H1 (cell line): ENCODE measurements around the gene NHP2. TPM values are rescaled to one million over a fixed set of nuclear protein-coding genes. Genes with fewer than 3 reads are reported as not detected.
A peak's percentile ranks its signal among the peaks of the same experiment; 100 is the strongest.

Experiments
- CTCF ChIA-PET: fragments of 300-600 bp; sonication (Branson Sonifier 250); formaldehyde crosslinking; loops from one replicate; lab custom pipeline; 2021; ENCODE audit not compliant: partially characterized antibody; lab: Charles Lee
- POLR2A ChIA-PET: fragments of 300-600 bp; sonication (Branson Sonifier 250); formaldehyde crosslinking; loops from one replicate; lab custom pipeline; 2021; ENCODE audit warnings: inconsistent platforms; ENCODE audit not compliant: partially characterized antibody; lab: Charles Lee
- DNase-seq, 2 experiments: peaks; one replicate each; pipeline versions ENCODE4 v3.0.0 to v3.0.0-alpha.2; 2010 to 2022; ENCODE audit warnings: low spot score in 2 of 2, low read depth in 1 of 2, mixed read lengths in 1 of 2
- FAIRE-seq: peaks from 2 replicates; lab custom pipeline; 2011; peaks lifted over from hg19 to GRCh38; lab: Jason Lieb, UNC
- H2AFZ ChIP-seq: 2 replicates; pipeline ENCODE4 v1.8.1; 2012; ENCODE audit warnings: low read length, inconsistent platforms
- H2AK5ac ChIP-seq: 2 replicates; pipeline ENCODE4 v1.6.1; 2013; ENCODE audit warnings: low read depth, low read length
- H2BK120ac ChIP-seq: replicated peaks from 2 replicates; pipeline ENCODE3; 2013; ENCODE audit warnings: low read depth, low read length, inconsistent platforms
- H2BK12ac ChIP-seq: 2 replicates; pipeline ENCODE4 v1.6.1; 2013; ENCODE audit warnings: low read depth, low read length
- H2BK15ac ChIP-seq: 2 replicates; pipeline ENCODE4 v1.6.1; 2013; ENCODE audit warnings: low read length
- H2BK20ac ChIP-seq: 2 replicates; pipeline ENCODE4 v1.6.1; 2013; ENCODE audit warnings: low read length
- H2BK5ac ChIP-seq: 2 replicates; pipeline ENCODE4 v1.6.1; 2013; ENCODE audit warnings: low read depth, low read length
- H3K14ac ChIP-seq: 2 replicates; pipeline ENCODE4 v1.6.1; 2013; ENCODE audit warnings: inconsistent platforms; ENCODE audit not compliant: insufficient read length
- H3K18ac ChIP-seq: 2 replicates; pipeline ENCODE4 v1.6.1; 2013; ENCODE audit warnings: low read length; ENCODE audit errors: extremely low read depth
- H3K23ac ChIP-seq: 2 replicates; pipeline ENCODE4 v1.6.1; 2013; ENCODE audit warnings: inconsistent platforms; ENCODE audit not compliant: insufficient read length
- H3K23me2 ChIP-seq: 2 replicates; pipeline ENCODE4 v1.6.1; 2013; ENCODE audit warnings: low read depth, low read length
- H3K27ac ChIP-seq: 2 replicates; pipeline ENCODE4 v1.6.1; 2011; ENCODE audit warnings: low read depth, low read length, inconsistent platforms
- H3K27me3 ChIP-seq, 4 experiments: replicated peaks in 1 of 4; 1 replicate in 1 of 4; 2 replicates in 3 of 4; pipeline versions ENCODE4 v1.6.1 to v1.8.1; 2011 to 2013; ENCODE audit warnings: low read length in 3 of 4, mild to moderate bottlenecking in 3 of 4, inconsistent platforms in 2 of 4, mixed read lengths in 2 of 4, moderate library complexity in 1 of 4; ENCODE audit not compliant: control insufficient read depth in 3 of 4, insufficient read depth in 3 of 4; ENCODE audit errors: extremely low read depth in 1 of 4
- H3K36me3 ChIP-seq, 4 experiments: 2 replicates each; pipeline versions ENCODE4 v1.6.1 to v1.8.1; 2011 to 2013; ENCODE audit warnings: mild to moderate bottlenecking in 4 of 4, low read length in 3 of 4, moderate library complexity in 2 of 4, control low read depth in 1 of 4, inconsistent platforms in 1 of 4; ENCODE audit not compliant: insufficient read depth in 4 of 4, control insufficient read depth in 2 of 4
- H3K4ac ChIP-seq: replicated peaks from 2 replicates; pipeline ENCODE3; 2013; ENCODE audit warnings: low read length, low read depth, mixed read lengths, inconsistent platforms; ENCODE audit not compliant: insufficient read length
- H3K4me1 ChIP-seq, 4 experiments: replicated peaks in 1 of 4; 1 replicate in 1 of 4; 2 replicates in 3 of 4; pipeline versions ENCODE4 v1.6.1 to v1.8.1; 2011 to 2013; ENCODE audit warnings: low read length in 3 of 4, inconsistent platforms in 2 of 4, mixed read lengths in 1 of 4; ENCODE audit not compliant: insufficient read depth in 4 of 4, control insufficient read depth in 3 of 4
- H3K4me2 ChIP-seq, 2 experiments: 2 replicates each; pipeline versions ENCODE4 v1.6.1 to v1.8.1; 2011 to 2013; ENCODE audit warnings: low read depth in 2 of 2, low read length in 2 of 2, control low read depth in 1 of 2, inconsistent platforms in 1 of 2, mild to moderate bottlenecking in 1 of 2; ENCODE audit not compliant: insufficient read depth in 1 of 2
- H3K4me3 ChIP-seq, 4 experiments: fragments of 200-600, 300-600 bp in 1 of 4; sonication (generic), shearing (Covaris generic), sonication (Bioruptor Twin) in 1 of 4; 2 replicates each; pipeline versions ENCODE4 v1.5.1 to v1.8.1; 2011 to 2016; ENCODE audit warnings: low read length in 4 of 4, low read depth in 3 of 4, control low read depth in 2 of 4, inconsistent platforms in 2 of 4, mild to moderate bottlenecking in 2 of 4, mixed read lengths in 1 of 4, moderate library complexity in 1 of 4; ENCODE audit not compliant: insufficient read depth in 2 of 4; ENCODE audit errors: extremely low read depth in 1 of 4
- H3K56ac ChIP-seq: replicated peaks from 2 replicates; pipeline ENCODE3; 2013; ENCODE audit warnings: low read depth, mild to moderate bottlenecking, mixed read lengths, low read length, inconsistent platforms; ENCODE audit not compliant: insufficient read length
- H3K79me1 ChIP-seq: 2 replicates; pipeline ENCODE4 v1.6.1; 2013; ENCODE audit warnings: low read depth, low read length, control low read depth
- H3K79me2 ChIP-seq, 2 experiments: 2 replicates each; pipeline versions ENCODE4 v1.6.1 to v1.8.1; 2012 to 2013; ENCODE audit warnings: low read length in 2 of 2, mild to moderate bottlenecking in 2 of 2, inconsistent platforms in 1 of 2; ENCODE audit not compliant: insufficient read depth in 2 of 2, control insufficient read depth in 1 of 2
- H3K9ac ChIP-seq, 4 experiments: replicated peaks in 1 of 4; 1 replicate in 1 of 4; 2 replicates in 3 of 4; pipeline versions ENCODE4 v1.6.1 to v1.8.1; 2011 to 2013; ENCODE audit warnings: low read depth in 3 of 4, low read length in 3 of 4, control low read depth in 2 of 4, mild to moderate bottlenecking in 2 of 4, moderate library complexity in 2 of 4, inconsistent platforms in 1 of 4; ENCODE audit errors: extremely low read depth in 1 of 4
- H3K9me3 ChIP-seq, 2 experiments: 2 replicates each; pipeline versions ENCODE4 v1.6.1 to v1.8.1; 2012 to 2013; ENCODE audit warnings: mild to moderate bottlenecking in 2 of 2, moderate library complexity in 2 of 2, control low read depth in 1 of 2, inconsistent platforms in 1 of 2, low read depth in 1 of 2, low read length in 1 of 2, mixed read lengths in 1 of 2; ENCODE audit not compliant: insufficient read depth in 2 of 2
- H4K20me1 ChIP-seq, 2 experiments: replicated peaks in 1 of 2; 2 replicates each; pipeline versions ENCODE3 to v1.8.1; 2011 to 2013; ENCODE audit warnings: inconsistent platforms in 2 of 2, low read length in 2 of 2, mild to moderate bottlenecking in 1 of 2; ENCODE audit not compliant: insufficient read depth in 2 of 2, control insufficient read depth in 1 of 2
- H4K5ac ChIP-seq: 2 replicates; pipeline ENCODE4 v1.6.1; 2013; ENCODE audit warnings: low read length, low read depth, mixed read lengths, inconsistent platforms; ENCODE audit not compliant: insufficient read length
- H4K8ac ChIP-seq: 2 replicates; pipeline ENCODE4 v1.8.0; 2013; ENCODE audit warnings: mild to moderate bottlenecking, moderate library complexity, low read length, inconsistent platforms; ENCODE audit not compliant: insufficient read depth; ENCODE audit errors: extremely low read depth
- H4K91ac ChIP-seq: replicated peaks from 2 replicates; pipeline ENCODE3; 2013; ENCODE audit warnings: low read length, mixed read lengths, inconsistent platforms; ENCODE audit not compliant: insufficient read length
- KDM4A ChIP-seq: IDR thresholded peaks from one replicate; pipeline ENCODE4 v1.7.1; 2012; ENCODE audit warnings: low read depth, mild to moderate bottlenecking, moderate library complexity, low read length, inconsistent platforms; ENCODE audit not compliant: severe bottlenecking
- POLR2AphosphoS5 ChIP-seq: IDR thresholded peaks from 2 replicates; pipeline ENCODE4 v1.6.1; 2011; ENCODE audit warnings: low read depth, low read length
- RAD21 ChIP-seq, 2 experiments: IDR thresholded peaks in 1 of 2; conservative IDR thresholded peaks in 1 of 2; 2 replicates each; pipeline ENCODE4 v1.6.1; 2011; ENCODE audit warnings: low read depth in 2 of 2, low read length in 2 of 2, improper control_type of control experiment in 1 of 2, inconsistent platforms in 1 of 2, mild to moderate bottlenecking in 1 of 2, moderate library complexity in 1 of 2
- SIN3A ChIP-seq, 2 experiments: IDR thresholded peaks in 1 of 2; conservative IDR thresholded peaks in 1 of 2; 2 replicates each; pipeline ENCODE4 v1.6.1; 2011 to 2012; ENCODE audit warnings: low read length in 2 of 2, improper control_type of control experiment in 1 of 2, low read depth in 1 of 2, mild to moderate bottlenecking in 1 of 2
- TCF12 ChIP-seq: IDR thresholded peaks from 2 replicates; pipeline ENCODE4 v1.6.1; 2011; ENCODE audit warnings: low read depth, mild to moderate bottlenecking, low read length
- WGBS, 2 experiments: shearing (Covaris generic) in 1 of 2; methylation state at CpG; one replicate each; pipeline versions ENCODE4 v1.1.6 to v1.1.7; 2013 to 2015; ENCODE audit warnings: low lambda C conversion rate in 2 of 2, mixed read lengths in 2 of 2, inconsistent platforms in 1 of 2, low coverage in 1 of 2, missing lambda C conversion rate in 1 of 2; ENCODE audit not compliant: insufficient replicate concordance in 2 of 2, insufficient coverage in 1 of 2, insufficient read length in 1 of 2; ENCODE audit errors: extremely low coverage in 1 of 2, missing lambda C conversion rate in 1 of 2; 5-methylcytosine and 5-hydroxymethylcytosine counted together
- polyA plus RNA-seq, 7 experiments: library from polyadenylated mRNA; depleted of rRNA in 3 of 7; stranded (reverse) in 5 of 7; unstranded in 2 of 7; fragments of >200 nt in 5 of 7; fragments of 200-250 nt in 2 of 7; gene quantifications; 1 replicate in 5 of 7; 2 replicates in 1 of 7; 4 replicates in 1 of 7; pipeline versions ENCODE4 v1.2.1 to v1.2.3, GENCODE V29; 2011 to 2013; ENCODE audit warnings: missing spikeins in 2 of 7, mixed read lengths in 2 of 7
- total RNA-seq: library from RNA; stranded (reverse); fragmentation: NEBNext Ultra II Directional; extraction: Animal tissue kit (Norgen Biotek cat#: 25700); gene quantifications from 2 replicates; pipeline ENCODE4 v1.2.1, GENCODE V29; 2021

Gene NHP2
- total and polyA plus RNA-seq, 2 of the 8 experiments (the other 6 are each of a cell fraction or from before 2014, with no cell fraction given) = 241 to 263 TPM

GRCh38 chr5:178177569-178177968 lies 23.9 kb upstream of the NHP2 start:
- POLR2A ChIA-PET = interaction anchor here (0.7 to 38.5 kb wide), 10 partner anchors 9 to 61 kb away, joined by 3 to 985 read pairs (median 5); partner anchors contain the start of genes HNRNPAB, NHP2 and PHYKPL
- WGBS, 2 experiments = 92% methylated on average over 8 of the region's 8 CpGs; no CpG with 5 or more reads in 1 of the 2 experiments
- TF ChIP-seq POLR2AphosphoS5 (no peak), RAD21 (IDR thresholded peaks at IDR 0.05 in 1 of 2, conservative IDR thresholded peaks at IDR 0.05 in 1 of 2; ENCODE audit: low read depth in 2 of 2, low read length in 2 of 2) (peak; percentile 31 to 46; a peak in 3 of 4 replicates), KDM4A (no peak), TCF12 (no peak), SIN3A (conservative IDR thresholded peaks at IDR 0.05 in 1 of 2, IDR thresholded peaks at IDR 0.05 in 1 of 2; ENCODE audit: low read depth in 1 of 2, low read length in 2 of 2) (no peak)

More at GRCh38 chr5:178177569-178177968, 23.9 kb upstream of the NHP2 start:
- Histone ChIP-seq H3K23me2 (0 out of 2 replicates have a peak, but pooled peaks cover 2% of the 10 kb centered on the region), H2BK20ac (peak overlapping the region; percentile 86), H2BK120ac (peak overlapping the region; percentile 2), H2AFZ (peak overlapping the region; percentile 84; the same call in 1 of the 2 replicates), H3K79me1 (no peaks in the 10 kb centered on the region), H3K4ac (peak overlapping the region; percentile 12), H3K14ac (no peak overlapping the region), H3K79me2 (no peaks in the 10 kb centered on the region), H3K9me3 (no peaks in the 10 kb centered on the region), H2BK5ac (peak overlapping the region; percentile 71; the same call in 1 of the 2 replicates), H4K8ac (no peak overlapping the region), H2BK12ac (peak overlapping the region; percentile 90; the same call in 1 of the 2 replicates), H3K27ac (peak overlapping the region; percentile 60; the same call in 1 of the 2 replicates), H3K23ac (no peak overlapping the region), H3K4me3 (no peak overlapping the region), H3K27me3 (no peaks in the 10 kb centered on the region), H3K36me3 (no peaks in the 10 kb centered on the region), H3K18ac (peak overlapping the region; percentile 38), H3K4me2 (no peak overlapping the region), H4K5ac (no peak overlapping the region), H3K4me1 (peaks cover 0 to 24% (median 15%) of the 10 kb centered on the region in 4 experiments; a peak in 6 of 7 replicates), H2AK5ac (0 out of 2 replicates have a peak overlapping the region, but pooled peaks have one; percentile 39), H4K20me1 (no peaks in the 10 kb centered on the region), H3K9ac (no peak overlapping the region), H3K56ac (no peak overlapping the region), H2BK15ac (peak overlapping the region; percentile 75), H4K91ac (peak overlapping the region; percentile 8)
- CTCF ChIA-PET = interaction anchor here (0.7 to 3.1 kb wide), 17 partner anchors 9 to 105 kb away, joined by 3 to 18 read pairs (median 4); partner anchors contain the start of gene HNRNPAB
- DNase-seq (no peak), FAIRE-seq (no peak)
